ENCODE data around the gene CCDC136.

Gene CCDC136

GRCh38 chr7:128829391-128830166 is 37.8 kb downstream of the CCDC136 start:
- TF ChIP-seq EZH2 (IDR thresholded peaks at IDR 0.05; ENCODE audit: borderline replicate concordance, low read length): no peak
- TF ChIP-seq CTCF (IDR thresholded peaks at IDR 0.05; ENCODE audit: low read length): no peak
- H3K27me3 ChIP-seq (ENCODE audit: insufficient read depth, low read length): peaks cover 21% of the 10 kb centered on the region
- H2AFZ ChIP-seq (ENCODE audit: low read length): no peak overlapping the region
- no peaks in the 10 kb centered on the region for H4K20me1 ChIP-seq (ENCODE audit: insufficient read depth, low read length)
- no peaks in the 10 kb centered on the region for H3K9me3 ChIP-seq (ENCODE audit: low read length)
- H3K4me2 ChIP-seq (ENCODE audit: low read length): peak overlapping the region; percentile 13; the same call in 1 of the 2 replicates
- no peak overlapping the region for H3K27ac ChIP-seq (ENCODE audit: low read depth, low read length, poor library complexity, severe bottlenecking)
- H3K4me1 ChIP-seq (ENCODE audit: insufficient read depth, low read length, severe bottlenecking): no peaks in the 10 kb centered on the region
- H3K36me3 ChIP-seq (ENCODE audit: insufficient read depth, low read length): no peaks in the 10 kb centered on the region
- H3K79me2 ChIP-seq (ENCODE audit: insufficient read depth, low read length): no peaks in the 10 kb centered on the region
- H3K4me3 ChIP-seq (ENCODE audit: low read depth, low read length, poor library complexity, severe bottlenecking): no peak overlapping the region
- H3F3A ChIP-seq (ENCODE audit: insufficient read depth, low read length): no peaks in the 10 kb centered on the region
- H3K9ac ChIP-seq (ENCODE audit: low read length): no peak overlapping the region
- no peaks in the 10 kb centered on the region for H3K9me2 ChIP-seq (ENCODE audit: low read depth, low read length)

GRCh38 chr7:128830231-128831177 is 38.7 kb downstream of the CCDC136 start, which contains the start of gene FLNC:
TSS of gene FLNC (plus strand) at chr7:128830406. CDS start at chr7:128830638, 232 bp downstream.
- Histone ChIP-seq H3K27me3 (ENCODE audit: insufficient read depth, low read length) (peaks cover 25% of the 10 kb centered on the region), H4K20me1 (ENCODE audit: insufficient read depth, low read length) (no peaks in the 10 kb centered on the region), H3K9me3 (ENCODE audit: low read length) (no peaks in the 10 kb centered on the region), H2AFZ (ENCODE audit: low read length) (no peak within 1 kb of the TSS), H3F3A (ENCODE audit: insufficient read depth, low read length) (no peaks in the 10 kb centered on the region), H3K4me3 (ENCODE audit: low read depth, low read length, poor library complexity, severe bottlenecking) (no peak within 1 kb of the TSS), H3K27ac (ENCODE audit: low read depth, low read length, poor library complexity, severe bottlenecking) (no peak within 1 kb of the TSS), H3K36me3 (ENCODE audit: insufficient read depth, low read length) (no peaks in the 10 kb centered on the region), H3K4me2 (ENCODE audit: low read length) (peak within 1 kb of the TSS; percentile 13; the same call in 1 of the 2 replicates), H3K4me1 (ENCODE audit: insufficient read depth, low read length, severe bottlenecking) (no peaks in the 10 kb centered on the region), H3K9ac (ENCODE audit: low read length) (no peak within 1 kb of the TSS), H3K9me2 (ENCODE audit: low read depth, low read length) (no peaks in the 10 kb centered on the region), H3K79me2 (ENCODE audit: insufficient read depth, low read length) (no peaks in the 10 kb centered on the region)
- TF ChIP-seq CTCF (IDR thresholded peaks at IDR 0.05; ENCODE audit: low read length) (no peak), EZH2 (IDR thresholded peaks at IDR 0.05; ENCODE audit: borderline replicate concordance, low read length) (peak; percentile 29; the same call in 1 of the 2 replicates)

- Histone ChIP-seq H3K9me3 (ENCODE audit: low read length) (no peaks in the 10 kb centered on the region), H3K27me3 (ENCODE audit: insufficient read depth, low read length) (peaks cover 24% of the 10 kb centered on the region), H3K9ac (ENCODE audit: low read length) (no peak overlapping the region), H3K4me3 (ENCODE audit: low read depth, low read length, poor library complexity, severe bottlenecking) (no peak overlapping the region), H3K27ac (ENCODE audit: low read depth, low read length, poor library complexity, severe bottlenecking) (no peak overlapping the region), H3K9me2 (ENCODE audit: low read depth, low read length) (no peaks in the 10 kb centered on the region), H3K4me1 (ENCODE audit: insufficient read depth, low read length, severe bottlenecking) (no peaks in the 10 kb centered on the region), H3K79me2 (ENCODE audit: insufficient read depth, low read length) (no peaks in the 10 kb centered on the region), H2AFZ (ENCODE audit: low read length) (no peak overlapping the region), H3K4me2 (ENCODE audit: low read length) (no peak overlapping the region), H3K36me3 (ENCODE audit: insufficient read depth, low read length) (no peaks in the 10 kb centered on the region), H4K20me1 (ENCODE audit: insufficient read depth, low read length) (no peaks in the 10 kb centered on the region), H3F3A (ENCODE audit: insufficient read depth, low read length) (no peaks in the 10 kb centered on the region)
- TF ChIP-seq EZH2 (IDR thresholded peaks at IDR 0.05; ENCODE audit: borderline replicate concordance, low read length): no peak
- no peak for TF ChIP-seq CTCF (IDR thresholded peaks at IDR 0.05; ENCODE audit: low read length)
Observed at GRCh38 chr7:128831178-128831993, 39.6 kb downstream of the CCDC136 start.

All from OCI-LY1 (cell line).